ENCODE data around the gene GPC6. TPM values are rescaled to one million over a fixed set of nuclear protein-coding genes. Genes with fewer than 3 reads are reported as not detected.

GPC6 gene
- total RNA-seq, 5 donors from 2014 or later (not counting 1 experiment from before 2014, with no cell fraction given): 0.03 to 0.18 (median 0.06) TPM; not detected in 2

- ChIA-PET CTCF (no interaction called here), POLR2A (no interaction called here)
- Histone ChIP-seq H3K27ac (ENCODE audit: low read length) (no peak overlapping the region), H3K36me3 (ENCODE audit: control insufficient read depth in 2 of 2, extremely low read depth in 1 of 2, insufficient read depth in 1 of 2, low read length in 1 of 2) (no peaks in the 10 kb centered on the region), H3K9me3 (no peaks in the 10 kb centered on the region), H3K27me3 (replicated peaks in 1 of 2; ENCODE audit: control insufficient read depth in 2 of 2, extremely low read depth in 1 of 2, insufficient read depth in 2 of 2, low read length in 1 of 2) (peaks cover 0 to 4% of the 10 kb centered on the region in 2 experiments), H3K4me3 (ENCODE audit: control insufficient read depth in 1 of 2, extremely low read depth in 1 of 2, low read length in 1 of 2) (no peak overlapping the region), H3K4me1 (ENCODE audit: control insufficient read depth in 1 of 2, extremely low read depth in 1 of 2, insufficient read depth in 2 of 2, low read length in 2 of 2) (no peaks in the 10 kb centered on the region)
- no peak for ATAC-seq (replicated peaks in 1 of 4)
- Mint-ChIP-seq H3K4me1 (no peaks in the 10 kb centered on the region), H3K9me3 (no peaks in the 10 kb centered on the region), H3K27me3 (peaks cover 0 to 6% of the 10 kb centered on the region in 2 donors), H3K36me3 (no peaks in the 10 kb centered on the region), H3K4me3 (no peak overlapping the region), H3K27ac (no peak overlapping the region)
- no CpG with 5 or more reads among the region's 1 CpG for WGBS (ENCODE audit: insufficient coverage)
- no peak for DNase-seq
These were observed 839.1 kb downstream of the GPC6 start for GRCh38 chr13:94065741-94066140.

- no peaks in the 10 kb centered on the region for H3K4me1 Mint-ChIP-seq
- Histone ChIP-seq H3K4me1 (ENCODE audit: control insufficient read depth in 1 of 2, extremely low read depth in 1 of 2, insufficient read depth in 2 of 2, low read length in 2 of 2) (no peaks in the 10 kb centered on the region), H3K27me3 (replicated peaks in 1 of 2; ENCODE audit: control insufficient read depth in 2 of 2, extremely low read depth in 1 of 2, insufficient read depth in 2 of 2, low read length in 1 of 2) (peaks cover 0 to 2% of the 10 kb centered on the region in 2 experiments), H3K27ac (ENCODE audit: low read length) (no peak overlapping the region), H3K36me3 (ENCODE audit: control insufficient read depth in 2 of 2, extremely low read depth in 1 of 2, insufficient read depth in 1 of 2, low read length in 1 of 2) (no peaks in the 10 kb centered on the region), H3K4me3 (ENCODE audit: control insufficient read depth in 1 of 2, extremely low read depth in 1 of 2, low read length in 1 of 2) (no peak overlapping the region), H3K9me3 (no peaks in the 10 kb centered on the region)
- no peak for ATAC-seq (replicated peaks in 1 of 4)
- H3K4me3 Mint-ChIP-seq: no peak overlapping the region
- peaks cover 0 to 16% (median 11%) of the 10 kb centered on the region in 3 donors for H3K9me3 Mint-ChIP-seq
- CTCF ChIA-PET: no interaction called here
- H3K27ac Mint-ChIP-seq: no peak overlapping the region
- H3K27me3 Mint-ChIP-seq: peaks cover 6 to 21% of the 10 kb centered on the region in 2 donors
- WGBS (ENCODE audit: insufficient coverage): no CpG with 5 or more reads among the region's 4 CpGs
- POLR2A ChIA-PET: no interaction called here
- DNase-seq: no peak
- no peaks in the 10 kb centered on the region for H3K36me3 Mint-ChIP-seq
These were observed 846.6 kb downstream of the GPC6 start for GRCh38 chr13:94073007-94073744.

GRCh38 chr13:94079876-94080275 lies 853.3 kb downstream of the GPC6 start:
- Mint-ChIP-seq H3K27ac (no peak overlapping the region), H3K27me3 (peaks cover 17 to 22% of the 10 kb centered on the region in 2 donors), H3K9me3 (peaks cover 0 to 16% (median 11%) of the 10 kb centered on the region in 3 donors), H3K4me1 (no peaks in the 10 kb centered on the region), H3K4me3 (no peak overlapping the region), H3K36me3 (no peaks in the 10 kb centered on the region)
- H3K9me3 ChIP-seq: no peaks in the 10 kb centered on the region
- no peaks in the 10 kb centered on the region for H3K27me3 ChIP-seq (replicated peaks in 1 of 2; ENCODE audit: control insufficient read depth in 2 of 2, extremely low read depth in 1 of 2, insufficient read depth in 2 of 2, low read length in 1 of 2)
- CTCF ChIA-PET: no interaction called here
- no peak overlapping the region for H3K4me3 ChIP-seq (ENCODE audit: control insufficient read depth in 1 of 2, extremely low read depth in 1 of 2, low read length in 1 of 2)
- DNase-seq (no peak), ATAC-seq (replicated peaks in 1 of 4) (no peak)
- H3K4me1 ChIP-seq (ENCODE audit: control insufficient read depth in 1 of 2, extremely low read depth in 1 of 2, insufficient read depth in 2 of 2, low read length in 2 of 2): no peaks in the 10 kb centered on the region
- H3K36me3 ChIP-seq (ENCODE audit: control insufficient read depth in 2 of 2, extremely low read depth in 1 of 2, insufficient read depth in 1 of 2, low read length in 1 of 2): no peaks in the 10 kb centered on the region
- POLR2A ChIA-PET: no interaction called here
- no peak overlapping the region for H3K27ac ChIP-seq (ENCODE audit: low read length)

- no peaks in the 10 kb centered on the region for H3K27me3 ChIP-seq (replicated peaks in 1 of 2; ENCODE audit: control insufficient read depth in 2 of 2, extremely low read depth in 1 of 2, insufficient read depth in 2 of 2, low read length in 1 of 2)
- Mint-ChIP-seq H3K9me3 (peaks cover 0 to 16% (median 11%) of the 10 kb centered on the region in 3 donors), H3K4me3 (no peak overlapping the region), H3K36me3 (no peaks in the 10 kb centered on the region), H3K27ac (no peak overlapping the region), H3K4me1 (no peaks in the 10 kb centered on the region), H3K27me3 (peaks cover 17 to 23% of the 10 kb centered on the region in 2 donors)
- POLR2A ChIA-PET: no interaction called here
- WGBS (ENCODE audit: insufficient coverage): no CpG with 5 or more reads among the region's 1 CpG
- H3K36me3 ChIP-seq (ENCODE audit: control insufficient read depth in 2 of 2, extremely low read depth in 1 of 2, insufficient read depth in 1 of 2, low read length in 1 of 2): no peaks in the 10 kb centered on the region
- DNase-seq: no peak
- H3K27ac ChIP-seq (ENCODE audit: low read length): no peak overlapping the region
- H3K4me3 ChIP-seq (ENCODE audit: control insufficient read depth in 1 of 2, extremely low read depth in 1 of 2, low read length in 1 of 2): no peak overlapping the region
- H3K4me1 ChIP-seq (ENCODE audit: control insufficient read depth in 1 of 2, extremely low read depth in 1 of 2, insufficient read depth in 2 of 2, low read length in 2 of 2): no peaks in the 10 kb centered on the region
- ATAC-seq (replicated peaks in 1 of 4): no peak
- no peaks in the 10 kb centered on the region for H3K9me3 ChIP-seq
- CTCF ChIA-PET: no interaction called here
These were observed 853.9 kb downstream of the GPC6 start for GRCh38 chr13:94080527-94080926.

- Histone ChIP-seq H3K4me3 (ENCODE audit: control insufficient read depth in 1 of 2, extremely low read depth in 1 of 2, low read length in 1 of 2) (no peak overlapping the region), H3K9me3 (no peaks in the 10 kb centered on the region), H3K27ac (ENCODE audit: low read length) (no peak overlapping the region), H3K36me3 (ENCODE audit: control insufficient read depth in 2 of 2, extremely low read depth in 1 of 2, insufficient read depth in 1 of 2, low read length in 1 of 2) (no peaks in the 10 kb centered on the region), H3K27me3 (replicated peaks in 1 of 2; ENCODE audit: control insufficient read depth in 2 of 2, extremely low read depth in 1 of 2, insufficient read depth in 2 of 2, low read length in 1 of 2) (no peaks in the 10 kb centered on the region), H3K4me1 (ENCODE audit: control insufficient read depth in 1 of 2, extremely low read depth in 1 of 2, insufficient read depth in 2 of 2, low read length in 2 of 2) (no peaks in the 10 kb centered on the region)
- Mint-ChIP-seq H3K27ac (no peak overlapping the region), H3K9me3 (no peaks in the 10 kb centered on the region), H3K36me3 (no peaks in the 10 kb centered on the region), H3K4me3 (no peak overlapping the region), H3K27me3 (peaks cover 4 to 15% of the 10 kb centered on the region in 2 donors), H3K4me1 (peaks cover 0 to 4% (median 2%) of the 10 kb centered on the region in 3 donors)
- ChIA-PET CTCF (no interaction called here), POLR2A (no interaction called here)
- no peak for ATAC-seq (replicated peaks in 1 of 4)
- WGBS (ENCODE audit: insufficient coverage): 93% methylated on average over 2 of the region's 3 CpGs
- DNase-seq: no peak
These were observed 860.5 kb downstream of the GPC6 start for GRCh38 chr13:94087100-94087499.

- CTCF ChIA-PET: no interaction called here
- H3K27ac ChIP-seq (ENCODE audit: low read length): no peak overlapping the region
- H3K27ac Mint-ChIP-seq: no peak overlapping the region
- peaks cover 0 to 13% of the 10 kb centered on the region in 2 donors for H3K27me3 Mint-ChIP-seq
- DNase-seq (no peak), ATAC-seq (replicated peaks in 1 of 4) (no peak)
- H3K4me1 Mint-ChIP-seq: peaks cover 0 to 4% (median 2%) of the 10 kb centered on the region in 3 donors
- POLR2A ChIA-PET: interaction anchor here in 1 of 2 donors (0.6 kb wide), 1 partner anchor 1624 kb away, joined by 4 read pairs; no protein-coding TSS in a partner anchor
- no peaks in the 10 kb centered on the region for H3K27me3 ChIP-seq (replicated peaks in 1 of 2; ENCODE audit: control insufficient read depth in 2 of 2, extremely low read depth in 1 of 2, insufficient read depth in 2 of 2, low read length in 1 of 2)
- peaks cover 0 to 4% (median 3%) of the 10 kb centered on the region in 3 donors for H3K9me3 Mint-ChIP-seq
- H3K4me1 ChIP-seq (ENCODE audit: control insufficient read depth in 1 of 2, extremely low read depth in 1 of 2, insufficient read depth in 2 of 2, low read length in 2 of 2): no peaks in the 10 kb centered on the region
- no peaks in the 10 kb centered on the region for H3K9me3 ChIP-seq
- no peaks in the 10 kb centered on the region for H3K36me3 ChIP-seq (ENCODE audit: control insufficient read depth in 2 of 2, extremely low read depth in 1 of 2, insufficient read depth in 1 of 2, low read length in 1 of 2)
- no peak overlapping the region for H3K4me3 ChIP-seq (ENCODE audit: control insufficient read depth in 1 of 2, extremely low read depth in 1 of 2, low read length in 1 of 2)
- H3K36me3 Mint-ChIP-seq: no peaks in the 10 kb centered on the region
- no peak overlapping the region for H3K4me3 Mint-ChIP-seq
- 50% methylated on average over 2 of the region's 4 CpGs for WGBS (ENCODE audit: insufficient coverage)
These were observed 862.1 kb downstream of the GPC6 start for GRCh38 chr13:94088742-94089141.

All from T-cell (primary cell).